Measurements from ENCODE around the gene CYB5B. TPM values are rescaled to one million over a fixed set of nuclear protein-coding genes. Genes with fewer than 3 reads are reported as not detected.
A peak's percentile ranks its signal among the peaks of the same experiment; 100 is the strongest.

Gene CYB5B
- total RNA-seq (2014; rRNA removed; shearing (Covaris generic)): 111 and 128 TPM in 2 replicates

- peak; percentile 98 for DNase-seq (ENCODE audit: low spot score)
Measured at GRCh38 chr16:69424053-69424934, at the start of gene CYB5B. CYB5B (plus strand) TSS chr16:69424619; CDS start chr16:69424684, 65 bp downstream.

- no peak for DNase-seq (ENCODE audit: low spot score)
Measured at GRCh38 chr16:69376393-69377059, 47.9 kb upstream of the CYB5B start.

- DNase-seq (ENCODE audit: low spot score): no peak
Measured at GRCh38 chr16:69378036-69378435, 46.4 kb upstream of the CYB5B start.

- no peak for DNase-seq (ENCODE audit: low spot score)
Measured at GRCh38 chr16:69378760-69379159, 45.7 kb upstream of the CYB5B start.

- no peak for DNase-seq (ENCODE audit: low spot score)
Measured at GRCh38 chr16:69381231-69381630, 43.2 kb upstream of the CYB5B start.

DNA sequence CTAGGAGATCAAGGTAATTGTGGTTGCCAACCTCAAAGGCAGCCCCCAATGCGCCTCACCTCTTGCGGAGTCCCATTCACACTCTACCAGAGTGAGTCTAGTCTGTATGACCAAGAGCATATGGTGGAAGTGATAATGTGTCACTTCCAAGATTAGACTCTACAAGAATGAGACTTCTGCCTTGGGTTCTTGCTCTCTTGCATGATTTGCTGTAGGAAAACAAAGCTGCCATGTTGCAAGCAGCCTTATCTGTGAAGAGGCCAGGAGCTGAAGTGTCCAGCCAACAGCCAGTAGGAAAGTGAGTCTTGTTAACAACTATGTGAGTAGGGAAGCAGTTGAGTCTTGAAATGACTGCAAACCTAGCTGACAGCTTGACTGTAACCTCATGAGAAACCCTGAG lies 42.0 kb upstream of the CYB5B start:
- DNase-seq (ENCODE audit: low spot score): no peak

GRCh38 chr16:69384974-69385373 lies 39.4 kb upstream of the CYB5B start:
- DNase-seq (ENCODE audit: low spot score): no peak

GRCh38 chr16:69386596-69386995 lies 37.8 kb upstream of the CYB5B start:
- no peak for DNase-seq (ENCODE audit: low spot score)

DNA sequence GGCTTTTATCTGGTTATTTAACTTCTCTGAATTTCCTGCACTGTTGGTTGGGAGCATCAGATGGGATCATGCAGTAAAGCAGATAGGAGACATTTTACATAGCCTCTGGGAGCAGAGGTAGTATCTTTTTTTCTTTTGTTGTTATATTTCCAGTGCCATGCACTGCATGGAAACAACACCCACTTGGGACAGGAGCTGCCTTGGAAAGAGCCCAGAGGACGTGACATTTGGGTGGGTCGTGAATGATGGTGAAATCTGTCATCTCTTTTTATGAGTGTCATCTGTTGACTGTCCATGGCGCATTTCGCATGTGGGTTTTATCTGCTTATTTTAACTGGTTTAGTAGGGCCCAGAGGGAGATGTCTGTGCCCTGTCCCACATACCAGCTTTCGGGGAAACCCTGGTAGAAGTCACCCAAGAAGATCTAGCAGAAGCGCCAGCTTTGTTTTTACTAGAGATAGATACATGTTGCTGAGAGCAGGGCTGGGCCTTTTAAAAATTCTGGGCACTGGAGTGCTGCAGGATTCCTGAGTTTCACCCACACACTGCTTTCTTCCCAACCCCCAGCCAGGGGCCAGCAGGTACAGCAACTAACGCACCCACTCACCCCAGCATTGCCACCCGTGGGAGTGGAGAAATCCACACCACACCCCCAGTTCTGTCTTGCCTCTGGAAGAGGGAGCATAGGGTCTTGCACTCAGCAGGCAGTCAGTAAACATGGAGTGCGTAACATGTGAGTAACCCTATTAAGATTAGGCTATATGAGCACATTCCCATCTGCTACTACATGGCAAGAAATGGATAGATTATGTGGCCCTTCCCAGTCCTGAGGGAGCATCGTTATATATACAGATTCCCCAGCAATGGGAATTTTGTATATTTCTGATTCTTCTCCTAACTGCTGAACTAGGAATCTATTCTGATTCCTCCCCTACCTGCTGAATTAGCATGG lies 30.2 kb upstream of the CYB5B start:
- DNase-seq (ENCODE audit: low spot score): no peak

DNA sequence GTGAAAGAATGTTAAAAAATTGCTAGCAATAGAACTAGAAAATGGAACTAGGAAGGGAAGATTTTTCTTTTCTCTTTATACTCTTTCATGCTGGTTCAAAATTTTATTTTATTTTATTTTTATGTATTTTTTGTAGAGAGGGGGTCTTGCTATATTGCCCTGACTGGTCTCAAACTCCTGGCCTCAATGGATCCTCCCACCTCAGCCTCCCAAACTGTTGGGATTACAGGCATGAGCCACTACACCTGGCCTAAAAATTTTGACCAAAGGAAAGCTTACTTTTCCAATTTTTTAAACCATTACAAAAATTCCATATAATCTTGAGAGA lies 28.6 kb upstream of the CYB5B start:
- DNase-seq (ENCODE audit: low spot score): no peak

GRCh38 chr16:69396187-69397061 lies 28.0 kb upstream of the CYB5B start:
- DNase-seq (ENCODE audit: low spot score): peak; percentile 96

DNA sequence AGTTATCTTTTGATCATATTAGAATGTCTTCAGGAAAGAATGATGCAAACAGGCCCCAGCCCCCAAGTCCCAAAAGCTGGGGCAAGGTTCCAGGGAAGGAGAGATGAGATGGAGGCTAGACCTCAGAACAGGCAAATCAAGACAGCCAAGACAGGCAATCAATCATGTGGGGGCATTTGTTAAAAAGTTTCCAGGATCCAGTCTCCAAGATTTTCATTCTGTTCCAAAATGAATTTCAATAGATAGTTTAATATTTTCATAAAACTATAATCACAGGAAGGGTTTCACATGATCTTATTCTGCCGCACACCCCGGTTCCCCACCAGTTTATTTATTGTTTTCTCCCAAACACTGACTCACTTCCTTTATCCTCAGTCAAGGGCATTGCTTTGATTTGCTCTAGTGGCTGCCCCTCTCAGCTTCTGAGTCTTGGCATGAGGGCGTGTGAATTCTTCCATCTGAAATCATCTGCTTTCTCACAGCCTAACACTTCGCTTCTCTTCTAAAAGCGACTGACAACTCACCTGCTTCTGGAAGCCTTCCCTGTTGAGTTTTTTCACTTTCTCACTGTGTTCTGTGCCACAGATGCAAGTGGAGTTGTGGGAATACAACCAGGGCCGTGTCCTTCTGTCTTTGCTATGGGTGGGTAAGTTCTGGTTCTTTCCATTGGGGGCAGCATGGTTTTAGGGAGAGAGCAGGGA lies 26.4 kb upstream of the CYB5B start:
- peak; percentile 79 for DNase-seq (ENCODE audit: low spot score)

GRCh38 chr16:69399361-69399760 lies 25.1 kb upstream of the CYB5B start:
- no peak for DNase-seq (ENCODE audit: low spot score)

DNA sequence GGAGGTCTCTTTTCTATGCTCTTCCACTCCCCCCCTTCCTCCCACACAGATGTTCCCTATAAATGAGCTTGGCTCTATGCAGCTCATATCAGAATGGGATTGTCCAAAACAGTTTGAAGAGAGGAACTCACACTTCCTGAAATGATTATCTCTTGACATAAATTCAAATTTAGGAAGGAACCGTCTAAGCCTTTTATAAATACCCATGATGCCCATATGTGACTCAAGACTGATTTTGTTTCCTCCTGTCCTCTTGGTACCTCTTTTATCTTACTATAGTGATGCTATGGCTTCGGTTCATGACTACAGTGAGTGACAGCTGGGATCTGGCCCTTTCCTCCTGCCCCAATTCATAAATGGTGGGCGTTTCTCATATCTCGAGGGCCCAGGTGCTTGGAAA lies 22.0 kb upstream of the CYB5B start:
- no peak for DNase-seq (ENCODE audit: low spot score)

DNA sequence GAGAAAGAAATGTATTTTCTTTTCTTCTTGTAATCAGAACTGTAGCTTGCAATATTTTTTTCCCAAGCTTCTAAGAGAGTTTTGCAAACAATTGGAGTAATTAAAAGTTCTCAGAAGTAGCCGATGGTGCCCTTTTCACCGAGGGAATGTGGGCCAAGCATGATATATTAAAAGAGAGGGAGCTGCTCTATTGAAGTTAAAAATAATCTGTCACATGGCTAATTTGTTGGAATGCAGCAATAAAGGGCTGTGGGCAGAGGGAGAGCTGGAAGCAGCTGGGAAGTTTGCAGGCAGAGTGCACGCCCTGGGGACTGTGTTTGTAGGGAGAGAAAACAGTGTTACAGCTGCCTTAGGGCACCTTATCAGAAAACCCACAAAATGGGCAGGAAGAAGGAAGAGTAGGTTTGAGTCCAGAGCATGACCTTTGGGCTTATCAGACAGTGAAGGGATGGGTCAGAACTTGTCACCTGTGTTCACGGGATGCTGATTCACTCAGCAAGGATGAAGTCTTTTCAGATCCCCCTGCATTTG lies 20.1 kb upstream of the CYB5B start:
- peak; percentile 73 for DNase-seq (ENCODE audit: low spot score)

GRCh38 chr16:69405326-69405725 lies 19.1 kb upstream of the CYB5B start:
- DNase-seq (ENCODE audit: low spot score): no peak

DNA sequence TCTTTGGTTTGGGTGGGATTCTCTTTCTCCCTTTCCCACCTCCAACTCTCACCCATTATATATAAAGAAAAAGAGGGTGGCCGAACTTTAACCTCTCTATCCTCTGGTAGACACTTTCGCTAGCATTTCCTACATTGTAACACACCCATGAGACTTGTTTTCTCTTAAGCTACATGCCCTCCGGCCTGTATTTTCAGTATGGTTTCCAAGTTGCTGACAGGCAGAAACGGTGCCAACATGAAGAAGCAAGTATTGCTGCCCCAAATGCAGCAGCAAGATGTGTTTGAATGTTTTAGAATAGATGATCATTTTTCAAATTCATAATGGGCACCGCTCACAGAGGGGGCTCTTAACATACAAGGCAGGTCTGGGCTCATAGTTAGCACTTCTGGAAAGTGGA lies 18.7 kb upstream of the CYB5B start:
- DNase-seq (ENCODE audit: low spot score): no peak

- peak; percentile 45 for DNase-seq (ENCODE audit: low spot score)
Measured at GRCh38 chr16:69406780-69407331, 17.6 kb upstream of the CYB5B start.

- no peak for DNase-seq (ENCODE audit: low spot score)
Measured at GRCh38 chr16:69407702-69408323, 16.6 kb upstream of the CYB5B start.
